Brain pericyte (primary cell): ENCODE measurements around the gene ISLR.
"Not testable (repeated sequence)": the region's sequence is repeated elsewhere in the genome, so short reads cannot be mapped to it uniquely, and the experiment has no call there.

ENCODE experiments used
- DNase-seq: peaks from one replicate; pipeline ENCODE4 v3.0.0-alpha.2; 2012; ENCODE audit warnings: low read depth, low spot score

Gene ISLR

GRCh38 chr15:74137537-74137894, 36.0 kb upstream of the ISLR start:
- DNase-seq, result no peak

GRCh38 chr15:74138642-74139041, 34.9 kb upstream of the ISLR start:
- no peak for DNase-seq

GRCh38 chr15:74141591-74141990, 31.9 kb upstream of the ISLR start:
- DNase-seq, result no peak

GRCh38 chr15:74144153-74144775, 29.2 kb upstream of the ISLR start:
- no peak for DNase-seq

- no peak for DNase-seq
These were observed 27.2 kb upstream of the ISLR start for GRCh38 chr15:74146277-74146800.

GRCh38 chr15:74147051-74147450, 26.5 kb upstream of the ISLR start:
- DNase-seq, result no peak

- no peak for DNase-seq
These were observed 17.6 kb upstream of the ISLR start for GRCh38 chr15:74155766-74156417.

- no peak for DNase-seq
These were observed 16.7 kb upstream of the ISLR start for GRCh38 chr15:74156678-74157411.

- DNase-seq, result no peak
These were observed 15.4 kb upstream of the ISLR start for GRCh38 chr15:74157868-74158827.

- DNase-seq, result no peak
These were observed 14.5 kb upstream of the ISLR start for GRCh38 chr15:74158855-74159650.

GRCh38 chr15:74159773-74160172, 13.7 kb upstream of the ISLR start:
- DNase-seq, result no peak

GRCh38 chr15:74160390-74160789, 13.1 kb upstream of the ISLR start:
- DNase-seq, result not testable (repeated sequence)

- DNase-seq, result not testable (repeated sequence)
These were observed 11.3 kb upstream of the ISLR start for GRCh38 chr15:74162195-74162536.

GRCh38 chr15:74165461-74165860, 8.0 kb upstream of the ISLR start:
- DNase-seq, result no peak

- DNase-seq, result no peak
These were observed 5.6 kb upstream of the ISLR start for GRCh38 chr15:74167891-74168331.

GRCh38 chr15:74168711-74169126, 4.8 kb upstream of the ISLR start:
- DNase-seq, result no peak

- no peak for DNase-seq
These were observed 3.3 kb upstream of the ISLR start for GRCh38 chr15:74170071-74170844.

GRCh38 chr15:74170875-74171578, 2.5 kb upstream of the ISLR start:
- no peak for DNase-seq

GRCh38 chr15:74171965-74172541, 1.5 kb upstream of the ISLR start:
- DNase-seq, result no peak
